NT2/D1 (cell line): ENCODE measurements around the gene MED15.

Experiments used
- DNase-seq: peaks from one replicate; pipeline ENCODE4 v3.0.0-alpha.2; 2011; ENCODE audit warnings: low read depth, low spot score
- H3K27me3 ChIP-seq: 2 replicates; pipeline ENCODE4 v1.6.0; 2011; ENCODE audit warnings: mild to moderate bottlenecking; ENCODE audit not compliant: insufficient read length, insufficient read depth
- H3K36me3 ChIP-seq: 2 replicates; pipeline ENCODE4 v1.6.1; 2011; ENCODE audit warnings: mild to moderate bottlenecking, low read length, mixed read lengths; ENCODE audit not compliant: insufficient read depth, insufficient read length
- H3K4me1 ChIP-seq: 2 replicates; pipeline ENCODE4 v1.5.1; 2011; ENCODE audit not compliant: insufficient read depth, insufficient read length
- H3K4me3 ChIP-seq: 2 replicates; pipeline ENCODE4 v1.5.1; 2011; ENCODE audit warnings: low read depth; ENCODE audit not compliant: insufficient read length
- H3K9ac ChIP-seq: 2 replicates; pipeline ENCODE4 v1.6.0; 2011; ENCODE audit warnings: low read depth; ENCODE audit not compliant: insufficient read length
- H3K9me3 ChIP-seq: 2 replicates; pipeline ENCODE4 v1.5.1; 2011; ENCODE audit warnings: mild to moderate bottlenecking, low read length; ENCODE audit not compliant: insufficient read depth
- SUZ12 ChIP-seq: IDR thresholded peaks from 2 replicates; pipeline ENCODE4 v1.6.1; 2011; ENCODE audit not compliant: insufficient read length, insufficient read depth; ENCODE audit errors: extremely low read depth
- YY1 ChIP-seq: IDR thresholded peaks from 2 replicates; pipeline ENCODE4 v1.6.1; 2011; ENCODE audit not compliant: insufficient read length, insufficient read depth
- ZNF274 ChIP-seq: IDR thresholded peaks from 2 replicates; pipeline ENCODE4 v1.6.1; 2011; ENCODE audit warnings: mild to moderate bottlenecking, low read depth, low read length

Gene MED15

GRCh38 chr22:20578707-20579106, 71.3 kb downstream of the MED15 start:
- Histone ChIP-seq H3K4me3 (no peak overlapping the region), H3K4me1 (peaks cover 8% of the 10 kb centered on the region), H3K36me3 (peaks cover 91% of the 10 kb centered on the region), H3K9me3 (no peaks in the 10 kb centered on the region), H3K9ac (no peak overlapping the region), H3K27me3 (no peaks in the 10 kb centered on the region)
- TF ChIP-seq YY1 (no peak), ZNF274 (no peak), SUZ12 (no peak)
- DNase-seq = no peak

GRCh38 chr22:20579273-20580120, 72.1 kb downstream of the MED15 start:
- Histone ChIP-seq H3K9ac (no peak overlapping the region), H3K4me3 (no peak overlapping the region), H3K27me3 (no peaks in the 10 kb centered on the region), H3K4me1 (peaks cover 11% of the 10 kb centered on the region), H3K36me3 (peaks cover 91% of the 10 kb centered on the region), H3K9me3 (no peaks in the 10 kb centered on the region)
- TF ChIP-seq ZNF274 = no peak
- no peak for TF ChIP-seq YY1
- no peak for TF ChIP-seq SUZ12
- no peak for DNase-seq

GRCh38 chr22:20580179-20580578, 72.8 kb downstream of the MED15 start:
- H3K36me3 ChIP-seq = peaks cover 91% of the 10 kb centered on the region

GRCh38 chr22:20580611-20581502, 73.4 kb downstream of the MED15 start:
- no peak overlapping the region for H3K9ac ChIP-seq
- no peaks in the 10 kb centered on the region for H3K27me3 ChIP-seq
- no peak overlapping the region for H3K4me3 ChIP-seq
- H3K36me3 ChIP-seq = peaks cover 94% of the 10 kb centered on the region
- DNase-seq = no peak
- TF ChIP-seq YY1 = no peak
- TF ChIP-seq ZNF274 = no peak
- no peak for TF ChIP-seq SUZ12
- H3K4me1 ChIP-seq = peaks cover 11% of the 10 kb centered on the region
- H3K9me3 ChIP-seq = no peaks in the 10 kb centered on the region

More at GRCh38 chr22:20580179-20580578, 72.8 kb downstream of the MED15 start:
- DNase-seq = no peak
- no peak for TF ChIP-seq SUZ12
- no peak for TF ChIP-seq ZNF274
- TF ChIP-seq YY1 = no peak
- H3K4me3 ChIP-seq = no peak overlapping the region
- H3K9me3 ChIP-seq = no peaks in the 10 kb centered on the region
- H3K9ac ChIP-seq = no peak overlapping the region
- H3K4me1 ChIP-seq = peaks cover 11% of the 10 kb centered on the region
- no peaks in the 10 kb centered on the region for H3K27me3 ChIP-seq

- TF ChIP-seq SUZ12 (no peak), YY1 (no peak), ZNF274 (no peak)
- Histone ChIP-seq H3K27me3 (no peaks in the 10 kb centered on the region), H3K9ac (no peak overlapping the region), H3K4me3 (no peak overlapping the region), H3K9me3 (no peaks in the 10 kb centered on the region), H3K36me3 (peaks cover 94% of the 10 kb centered on the region), H3K4me1 (peaks cover 8% of the 10 kb centered on the region)
- no peak for DNase-seq
Observed at GRCh38 chr22:20581503-20582170, 74.2 kb downstream of the MED15 start.

- no peak overlapping the region for H3K4me3 ChIP-seq
- peaks cover 94% of the 10 kb centered on the region for H3K36me3 ChIP-seq
- no peak for TF ChIP-seq ZNF274
- TF ChIP-seq YY1 = no peak
- no peak for TF ChIP-seq SUZ12
- no peak overlapping the region for H3K9ac ChIP-seq
- DNase-seq = no peak
- H3K27me3 ChIP-seq = no peaks in the 10 kb centered on the region
- H3K4me1 ChIP-seq = peaks cover 8% of the 10 kb centered on the region
- H3K9me3 ChIP-seq = no peaks in the 10 kb centered on the region
Observed at GRCh38 chr22:20582171-20582511, 74.7 kb downstream of the MED15 start.
